Upper lobe of left lung (tissue), 6 donors: ENCODE measurements around the gene TCERG1. TPM values are rescaled to one million over a fixed set of nuclear protein-coding genes. Genes with fewer than 3 reads are reported as not detected.

Experiments
- ATAC-seq, 2 donors: fragments of 200-7000 bp; cut with Tn5 transposase; one replicate each; pipeline ENCODE4 v1.9.1; 2022; ENCODE audit warnings: mild to moderate bottlenecking in 2 of 2, moderate library complexity in 2 of 2; ENCODE audit not compliant: low FRiP score in 2 of 2
- DNase-seq, 2 donors: peaks; one replicate each; pipeline ENCODE4 v3.0.0-alpha.2; 2019 to 2020
- H3K27ac ChIP-seq, 4 donors: fragments of 200-600 bp; sonication (generic); one replicate each; pipeline ENCODE4 v1.5.1; 2016 to 2019
- H3K27me3 ChIP-seq, 4 donors: fragments of 200-600 bp; sonication (generic); one replicate each; pipeline ENCODE4 v1.5.1; 2017 to 2019
- H3K36me3 ChIP-seq, 4 donors: fragments of 200-600 bp; sonication (generic); one replicate each; pipeline ENCODE4 v1.5.1; 2016 to 2019
- H3K4me1 ChIP-seq, 4 donors: fragments of 200-600 bp; sonication (generic); one replicate each; pipeline ENCODE4 v1.5.1; 2018 to 2019
- H3K4me3 ChIP-seq, 4 donors: fragments of 200-600 bp; sonication (generic); one replicate each; pipeline ENCODE4 v1.5.1; 2017 to 2019; ENCODE audit warnings: mild to moderate bottlenecking in 2 of 4, moderate library complexity in 1 of 4
- H3K9me3 ChIP-seq, 4 donors: fragments of 200-600 bp; sonication (generic); one replicate each; pipeline ENCODE4 v1.5.1; 2018 to 2019
- EP300 ChIP-seq, 4 donors: sonication (generic); formaldehyde crosslinking; IDR thresholded peaks; one replicate each; pipeline ENCODE4 v1.5.1; 2017; ENCODE audit warnings: antibody characterized with exemption in 4 of 4, control low read depth in 2 of 4
- POLR2A ChIP-seq, 4 donors: fragments of 450-650 bp; IDR thresholded peaks; one replicate each; pipeline ENCODE4 v1.5.1; 2016 to 2017; ENCODE audit warnings: antibody characterized with exemption in 4 of 4, mild to moderate bottlenecking in 2 of 4
- POLR2AphosphoS5 ChIP-seq, 2 donors: sonication (generic); formaldehyde crosslinking; IDR thresholded peaks; one replicate each; pipeline ENCODE4 v1.5.1; 2017; ENCODE audit warnings: antibody characterized with exemption in 2 of 2
- WGBS, 2 donors: methylation state at CpG; one replicate each; pipeline ENCODE4 v1.1.5; 2017 to 2018; 5-methylcytosine and 5-hydroxymethylcytosine counted together
- total RNA-seq, 6 donors: library from RNA; depleted of rRNA in 4 of 6; stranded (reverse); fragments of >200 nt in 4 of 6; gene quantifications; one replicate each; pipeline versions ENCODE4 v1.1.0 to v1.2.1, GENCODE V29; 2016 to 2021
- TF ChIP-seq, protein P1 (sequence below), 6 experiments: fragments of 450-650 bp in 4 of 6; fragments of 200-600 bp in 2 of 6; sonication (generic) in 2 of 6; IDR thresholded peaks; one replicate each; pipeline ENCODE4 v1.5.1; 2016 to 2019; ENCODE audit warnings: antibody characterized with exemption in 6 of 6
- donor health status: DM: no; HTN: no; CAD: no; lungs with moderate emphysema.
- donor health status: DM: no; HTN: yes; CAD: no; lungs with severe emphysema.

TCERG1 gene
- total RNA-seq = 100 to 1,000 TPM in 1 of 6 donors, 10 to 100 TPM in 5; 34.3 to 110 (median 53.3) TPM

DNA sequence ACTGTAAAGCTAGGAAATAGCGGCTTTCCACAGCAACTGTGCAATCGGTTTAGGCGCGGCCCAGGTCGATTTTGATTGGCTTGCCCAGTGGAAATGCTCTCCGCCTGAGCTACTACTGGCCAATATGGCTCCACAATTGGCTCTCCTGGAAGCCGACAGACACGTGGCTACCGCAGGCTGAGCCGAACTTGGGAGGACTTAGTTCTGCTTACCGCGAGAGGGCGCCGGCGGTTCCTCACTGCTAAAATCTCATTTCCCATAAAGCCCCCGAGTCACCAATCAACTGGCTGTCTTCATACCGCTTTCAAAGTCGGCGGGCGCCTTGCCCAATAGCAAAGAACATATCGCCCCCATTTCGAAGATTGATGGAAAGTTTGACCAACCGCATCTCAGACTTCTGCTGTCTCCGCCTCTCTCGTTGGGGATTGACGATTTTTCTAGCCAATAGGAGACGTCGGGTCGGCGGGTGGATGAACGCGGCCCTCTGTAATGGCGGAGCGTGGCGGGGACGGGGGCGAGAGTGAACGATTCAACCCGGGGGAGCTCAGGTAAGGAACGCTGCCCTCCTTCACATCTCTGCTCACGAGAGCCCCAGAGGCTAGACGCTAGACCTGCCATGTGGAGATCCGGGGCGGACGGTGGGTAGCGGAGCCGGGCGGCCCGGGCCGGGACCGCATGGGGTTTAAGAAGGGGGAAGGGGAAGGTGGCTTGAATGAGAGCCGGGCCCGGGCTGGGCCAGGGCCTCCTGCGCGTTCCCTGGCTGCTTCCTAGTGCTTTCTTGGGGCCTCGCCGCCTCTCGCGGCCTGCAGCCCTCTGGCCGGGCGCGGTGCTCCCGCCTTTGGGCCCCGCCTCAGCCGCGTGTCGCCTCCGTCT lies at the start of gene TCERG1:
Gene TCERG1 (plus strand): TSS at position 473 of the 873 bp plus-strand sequence. CDS start 17 bp downstream, at position 490.
- peak within 1 kb of the TSS; percentile 71 to 94 (median 91) for H3K4me3 ChIP-seq
- H3K27me3 ChIP-seq = no peaks in the 10 kb centered on the region
- ATAC-seq (peak; percentile 98 to 99), DNase-seq (peak; percentile 92 to 99)
- H3K9me3 ChIP-seq = no peaks in the 10 kb centered on the region
- no peaks in the 10 kb centered on the region for H3K36me3 ChIP-seq
- TF ChIP-seq EP300 (IDR thresholded peaks at IDR 0.05) = no peak
- TF ChIP-seq, protein P1, sequence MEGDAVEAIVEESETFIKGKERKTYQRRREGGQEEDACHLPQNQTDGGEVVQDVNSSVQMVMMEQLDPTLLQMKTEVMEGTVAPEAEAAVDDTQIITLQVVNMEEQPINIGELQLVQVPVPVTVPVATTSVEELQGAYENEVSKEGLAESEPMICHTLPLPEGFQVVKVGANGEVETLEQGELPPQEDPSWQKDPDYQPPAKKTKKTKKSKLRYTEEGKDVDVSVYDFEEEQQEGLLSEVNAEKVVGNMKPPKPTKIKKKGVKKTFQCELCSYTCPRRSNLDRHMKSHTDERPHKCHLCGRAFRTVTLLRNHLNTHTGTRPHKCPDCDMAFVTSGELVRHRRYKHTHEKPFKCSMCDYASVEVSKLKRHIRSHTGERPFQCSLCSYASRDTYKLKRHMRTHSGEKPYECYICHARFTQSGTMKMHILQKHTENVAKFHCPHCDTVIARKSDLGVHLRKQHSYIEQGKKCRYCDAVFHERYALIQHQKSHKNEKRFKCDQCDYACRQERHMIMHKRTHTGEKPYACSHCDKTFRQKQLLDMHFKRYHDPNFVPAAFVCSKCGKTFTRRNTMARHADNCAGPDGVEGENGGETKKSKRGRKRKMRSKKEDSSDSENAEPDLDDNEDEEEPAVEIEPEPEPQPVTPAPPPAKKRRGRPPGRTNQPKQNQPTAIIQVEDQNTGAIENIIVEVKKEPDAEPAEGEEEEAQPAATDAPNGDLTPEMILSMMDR (IDR thresholded peaks at IDR 0.05) = peak; percentile 73 to 94 (median 78)
- peak; percentile 64 to 75 for TF ChIP-seq POLR2AphosphoS5 (IDR thresholded peaks at IDR 0.05)
- TF ChIP-seq POLR2A (IDR thresholded peaks at IDR 0.05) = peak in 3 of 4 donors; percentile 53 to 61 (median 53)
- H3K4me1 ChIP-seq = peaks cover 15 to 36% (median 20%) of the 10 kb centered on the region in 4 donors
- WGBS, 2 donors = 0 to 1% methylated on average over 31 to 63 of the region's 68 CpGs
- peak within 1 kb of the TSS; percentile 87 to 94 (median 92) for H3K27ac ChIP-seq

DNA sequence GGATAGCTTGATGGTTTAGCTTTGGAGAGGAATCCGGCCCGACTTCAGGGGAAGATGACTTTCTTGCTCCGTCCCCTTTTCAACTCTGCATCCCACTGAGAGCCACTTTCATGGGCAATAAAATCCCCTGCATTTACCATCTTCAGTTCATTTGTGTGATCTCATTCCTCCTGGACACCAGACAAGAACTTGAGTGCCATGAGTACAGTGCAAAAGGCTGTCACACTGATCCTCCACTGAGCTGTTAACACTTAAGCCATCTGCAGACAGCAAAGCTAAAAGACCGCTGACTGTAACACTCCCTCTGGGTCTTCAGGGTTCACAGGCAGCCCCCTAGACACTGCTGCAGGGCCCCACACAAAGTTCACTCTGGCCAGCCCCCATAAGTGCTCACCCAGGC lies 48.3 kb upstream of the TCERG1 start:
- Histone ChIP-seq H3K27ac (no peak overlapping the region), H3K4me1 (no peaks in the 10 kb centered on the region), H3K4me3 (no peak overlapping the region), H3K27me3 (no peaks in the 10 kb centered on the region), H3K36me3 (no peaks in the 10 kb centered on the region), H3K9me3 (no peaks in the 10 kb centered on the region)
- WGBS, 2 donors = 90 to 96% methylated on average over 4 of the region's 4 CpGs
- DNase-seq = no peak
- no peak for ATAC-seq
- no peak for TF ChIP-seq POLR2AphosphoS5 (IDR thresholded peaks at IDR 0.05)
- TF ChIP-seq POLR2A (IDR thresholded peaks at IDR 0.05) = no peak
- TF ChIP-seq EP300 (IDR thresholded peaks at IDR 0.05) = no peak
- TF ChIP-seq, protein P1 (IDR thresholded peaks at IDR 0.05) = no peak

DNA sequence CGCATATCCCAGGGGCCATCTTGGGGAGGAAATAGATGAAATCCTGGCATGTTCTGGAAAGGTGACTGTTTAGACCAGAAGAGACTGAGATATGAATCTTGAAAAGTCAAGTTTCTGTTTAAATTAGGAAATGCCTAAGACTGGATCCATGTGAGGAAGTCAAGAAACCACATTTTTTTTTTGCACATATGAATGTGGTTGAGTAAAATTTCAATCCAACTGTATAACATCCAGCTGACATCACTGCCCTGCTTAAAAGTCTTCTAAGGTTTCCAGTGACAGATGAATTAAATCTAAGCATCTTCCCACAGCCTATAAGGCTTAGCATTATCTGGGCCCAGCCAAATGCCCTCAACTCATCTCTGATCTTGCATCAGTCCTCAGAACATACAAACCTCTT lies 47.7 kb upstream of the TCERG1 start:
- DNase-seq (no peak), ATAC-seq (no peak)
- Histone ChIP-seq H3K9me3 (no peaks in the 10 kb centered on the region), H3K4me1 (no peaks in the 10 kb centered on the region), H3K36me3 (no peaks in the 10 kb centered on the region), H3K27me3 (no peaks in the 10 kb centered on the region), H3K27ac (no peak overlapping the region), H3K4me3 (no peak overlapping the region)
- WGBS, 2 donors = 64 to 90% methylated on average over 1 of the region's 1 CpG
- TF ChIP-seq, protein P1 (IDR thresholded peaks at IDR 0.05) = no peak
- no peak for TF ChIP-seq POLR2AphosphoS5 (IDR thresholded peaks at IDR 0.05)
- TF ChIP-seq EP300 (IDR thresholded peaks at IDR 0.05) = no peak
- no peak for TF ChIP-seq POLR2A (IDR thresholded peaks at IDR 0.05)

DNA sequence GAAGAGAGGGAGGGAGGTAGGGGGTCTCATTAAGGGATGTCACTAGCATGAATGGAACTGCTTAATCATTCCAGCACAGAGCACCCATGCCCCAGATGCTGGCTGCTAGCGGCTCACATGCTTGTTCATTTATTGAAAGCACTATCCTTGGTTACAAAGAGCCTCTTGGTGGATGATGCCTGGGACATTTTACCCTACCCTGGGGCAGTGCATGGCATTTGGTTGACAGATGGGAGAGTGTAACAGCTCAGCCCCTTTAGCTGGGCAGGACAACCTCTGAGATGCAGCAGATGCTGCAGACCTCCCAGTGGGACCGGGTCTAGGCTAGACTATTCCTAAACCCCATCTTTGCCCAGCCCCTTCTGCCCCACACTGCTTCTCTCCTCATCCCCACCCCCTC lies 46.9 kb upstream of the TCERG1 start:
- Histone ChIP-seq H3K36me3 (no peaks in the 10 kb centered on the region), H3K27me3 (no peaks in the 10 kb centered on the region), H3K4me3 (no peak overlapping the region), H3K4me1 (no peaks in the 10 kb centered on the region), H3K9me3 (no peaks in the 10 kb centered on the region), H3K27ac (no peak overlapping the region)
- 77 to 87% methylated on average over 2 of the region's 2 CpGs for WGBS, 2 donors
- no peak for TF ChIP-seq POLR2AphosphoS5 (IDR thresholded peaks at IDR 0.05)
- no peak for TF ChIP-seq EP300 (IDR thresholded peaks at IDR 0.05)
- TF ChIP-seq, protein P1 (IDR thresholded peaks at IDR 0.05) = no peak
- TF ChIP-seq POLR2A (IDR thresholded peaks at IDR 0.05) = no peak
- DNase-seq (no peak), ATAC-seq (no peak)
